GM08714 (cell line): ENCODE measurements around the gene HMOX2.

Source experiments
- H3K4me3 ChIP-seq: fragments of 200-500 bp; sonication (Bioruptor generic); 2 replicates; pipeline ENCODE4 v1.5.1; 2014; ENCODE audit warnings: mild to moderate bottlenecking, low read length, inconsistent platforms
- ZNF274 ChIP-seq: IDR thresholded peaks from 2 replicates; pipeline ENCODE4 v1.6.1; 2012; ENCODE audit warnings: mild to moderate bottlenecking, low read depth, low read length

HMOX2 gene

GRCh38 chr16:4452674-4453073 is 23.5 kb upstream of the HMOX2 start:
- H3K4me3 ChIP-seq = no peak overlapping the region
- TF ChIP-seq ZNF274 = no peak

GRCh38 chr16:4454623-4455022 is 21.6 kb upstream of the HMOX2 start:
- no peak for TF ChIP-seq ZNF274
- H3K4me3 ChIP-seq = no peak overlapping the region

- TF ChIP-seq ZNF274 = no peak
- no peak overlapping the region for H3K4me3 ChIP-seq
These were observed 21.1 kb upstream of the HMOX2 start for GRCh38 chr16:4455081-4455480.

- TF ChIP-seq ZNF274 = no peak
- no peak overlapping the region for H3K4me3 ChIP-seq
These were observed 20.2 kb upstream of the HMOX2 start for GRCh38 chr16:4455951-4456350.

GRCh38 chr16:4460936-4461249 is 15.3 kb upstream of the HMOX2 start:
- no peak for TF ChIP-seq ZNF274
- H3K4me3 ChIP-seq = no peak overlapping the region

GRCh38 chr16:4461250-4462085 is 14.7 kb upstream of the HMOX2 start:
- H3K4me3 ChIP-seq = no peak overlapping the region
- TF ChIP-seq ZNF274 = no peak

- no peak for TF ChIP-seq ZNF274
These were observed 12.6 kb upstream of the HMOX2 start for GRCh38 chr16:4463522-4464163.

GRCh38 chr16:4465977-4466779 is 10.0 kb upstream of the HMOX2 start:
- no peak overlapping the region for H3K4me3 ChIP-seq
- TF ChIP-seq ZNF274 = no peak

More at GRCh38 chr16:4463522-4464163, 12.6 kb upstream of the HMOX2 start:
- no peak overlapping the region for H3K4me3 ChIP-seq

GRCh38 chr16:4467916-4468315 is 8.3 kb upstream of the HMOX2 start:
- no peak for TF ChIP-seq ZNF274
- H3K4me3 ChIP-seq = no peak overlapping the region

GRCh38 chr16:4468972-4469371 is 7.2 kb upstream of the HMOX2 start:
- no peak for TF ChIP-seq ZNF274
- no peak overlapping the region for H3K4me3 ChIP-seq

GRCh38 chr16:4471869-4472268 is 4.3 kb upstream of the HMOX2 start:
- no peak for TF ChIP-seq ZNF274
- H3K4me3 ChIP-seq = no peak overlapping the region

GRCh38 chr16:4472880-4473279 is 3.3 kb upstream of the HMOX2 start:
- no peak overlapping the region for H3K4me3 ChIP-seq
- no peak for TF ChIP-seq ZNF274

GRCh38 chr16:4474192-4474961 is 1.8 kb upstream of the HMOX2 start, which contains the start of gene NMRAL1:
Gene NMRAL1, minus strand, starts transcription at chr16:4474625. Its CDS starts 493 bp downstream, at chr16:4474132.
- no peak for TF ChIP-seq ZNF274
- peak within 1 kb of the TSS; percentile 51; the same call in 1 of the 2 replicates for H3K4me3 ChIP-seq

GRCh38 chr16:4477966-4478365 is 1.8 kb downstream of the HMOX2 start:
- no peak overlapping the region; the same call in 1 of the 2 replicates for H3K4me3 ChIP-seq
- TF ChIP-seq ZNF274 = no peak
